ENCODE results near the gene CELSR1. TPM values are rescaled to one million over a fixed set of nuclear protein-coding genes. Genes with fewer than 3 reads are reported as not detected.

CELSR1 gene
- total and polyA plus RNA-seq, 2 of the 13 experiments (the other 11 are each of a cell fraction or from before 2014, with no cell fraction given): 0.78 to 1.8 TPM

- Histone ChIP-seq H4K20me1 (ENCODE audit: insufficient read depth, low read length) (no peaks in the 10 kb centered on the region), H2AFZ (ENCODE audit: low read length) (no peak overlapping the region), H3K9ac (ENCODE audit: insufficient read depth, low read depth, low read length) (no peak overlapping the region), H3K27ac (ENCODE audit: extremely low read length, insufficient read depth, low read length) (no peak overlapping the region), H3K4me2 (ENCODE audit: low read depth, low read length) (no peak overlapping the region), H3K9me3 (ENCODE audit: low read length) (no peaks in the 10 kb centered on the region), H3K4me1 (ENCODE audit: insufficient read depth, low read length) (peaks cover 56% of the 10 kb centered on the region), H3K36me3 (replicated peaks in 1 of 2; ENCODE audit: control insufficient read depth in 1 of 2, insufficient read depth in 2 of 2, low read length in 2 of 2) (no peaks in the 10 kb centered on the region), H3K4me3 (replicated peaks in 1 of 3; ENCODE audit: insufficient read depth in 1 of 3, low read depth in 2 of 3, low read length in 3 of 3) (no peak overlapping the region), H3K27me3 (ENCODE audit: control insufficient read depth in 1 of 2, insufficient read depth in 2 of 2, low read length in 2 of 2) (no peaks in the 10 kb centered on the region), H3K79me2 (ENCODE audit: insufficient read depth, low read length) (no peaks in the 10 kb centered on the region)
- 64% methylated on average over 17 of the region's 24 CpGs for WGBS (ENCODE audit: low lambda C conversion rate)
- POLR2A ChIA-PET: no interaction called here
- no TSS peak for BruUV-seq (replicated peaks)
- DNase-seq (ENCODE audit: low spot score): no peak
- TF ChIP-seq MLLT10 (CRISPR knock-in tag; IDR thresholded peaks at IDR 0.05) (no peak), ZNF788 (CRISPR knock-in tag; IDR thresholded peaks at IDR 0.05; ENCODE audit: borderline replicate concordance) (no peak), ZBTB33 (CRISPR knock-in tag; IDR thresholded peaks at IDR 0.05) (peak; percentile 9; the same call in 1 of the 2 replicates), TEAD3 (CRISPR knock-in tag; optimal IDR thresholded peaks at IDR 0.05; ENCODE audit: borderline replicate concordance) (no peak), FIP1L1 (IDR thresholded peaks at IDR 0.05; ENCODE audit: borderline replicate concordance, insufficient read depth, low read depth, low read length) (no peak), ETS1 (CRISPR knock-in tag; IDR thresholded peaks at IDR 0.05) (no peak)
- in situ Hi-C loops (cut with HindIII; ENCODE audit: extremely low pct_ligation_motif_present, low pct_unique_long_range_greater_than_20kb): no loop called here
- FAIRE-seq: no peak
- intact Hi-C loops (cut with micrococcal nuclease; ENCODE audit: unreplicated experiment): no loop called here
- no peak for ATAC-seq
- CTCF ChIA-PET (ENCODE audit: low intra/inter-chr PET ratio, low total read pairs): no interaction called here
These were observed 108.7 kb downstream of the CELSR1 start for GRCh38 chr22:46428602-46429324.
